MM.1S (cell line): ENCODE data around the gene SPG21.
A peak's percentile ranks its signal among the peaks of the same experiment; 100 is the strongest.

ENCODE experiments used
- DNase-seq: peaks from one replicate; pipeline ENCODE4 v3.0.0-alpha.2; 2015
- H2AFZ ChIP-seq: fragments of 300-600 bp; sonication (generic); 2 replicates; pipeline ENCODE4 v1.6.0; 2016; ENCODE audit warnings: antibody characterized with exemption, low read length
- H3F3A ChIP-seq: fragments of 300-600 bp; sonication (generic); 2 replicates; pipeline ENCODE4 v1.6.1; 2016; ENCODE audit warnings: mild to moderate bottlenecking, antibody characterized with exemption, low read length, moderate library complexity, mixed read lengths; ENCODE audit not compliant: insufficient read depth
- H3K27ac ChIP-seq: fragments of 300-600 bp; sonication (generic); 2 replicates; pipeline ENCODE4 v1.5.1; 2016; ENCODE audit warnings: mild to moderate bottlenecking, low read length
- H3K27me3 ChIP-seq: fragments of 300-600 bp; sonication (generic); replicated peaks from 2 replicates; pipeline ENCODE4 v1.6.0; 2016; ENCODE audit warnings: low read length; ENCODE audit not compliant: insufficient read depth
- H3K36me3 ChIP-seq: fragments of 300-600 bp; sonication (generic); replicated peaks from 2 replicates; pipeline ENCODE4 v1.6.1; 2016; ENCODE audit warnings: mild to moderate bottlenecking, low read length, mixed read lengths; ENCODE audit not compliant: insufficient read depth
- H3K4me1 ChIP-seq: fragments of 300-600 bp; sonication (generic); 2 replicates; pipeline ENCODE4 v1.6.1; 2016; ENCODE audit warnings: low read length, mixed read lengths
- H3K4me2 ChIP-seq: fragments of 300-600 bp; sonication (generic); 2 replicates; pipeline ENCODE4 v1.6.0; 2016; ENCODE audit warnings: low read depth, low read length
- H3K4me3 ChIP-seq: fragments of 300-600 bp; sonication (generic); 2 replicates; pipeline ENCODE4 v1.5.1; 2016; ENCODE audit warnings: low read length, mixed read lengths
- H3K79me2 ChIP-seq: fragments of 300-600 bp; sonication (generic); 2 replicates; pipeline ENCODE4 v1.6.1; 2016; ENCODE audit warnings: mixed run types, low read length, mixed read lengths
- H3K9ac ChIP-seq: fragments of 300-600 bp; sonication (generic); 2 replicates; pipeline ENCODE4 v1.6.1; 2016; ENCODE audit warnings: low read length, mixed read lengths
- H3K9me2 ChIP-seq: fragments of 300-600 bp; sonication (generic); replicated peaks from 2 replicates; pipeline ENCODE4 v1.6.1; 2016; ENCODE audit warnings: mild to moderate bottlenecking, low read length, mixed read lengths; ENCODE audit not compliant: insufficient read depth
- H3K9me3 ChIP-seq: fragments of 300-600 bp; sonication (generic); replicated peaks from 2 replicates; pipeline ENCODE4 v1.6.1; 2016; ENCODE audit warnings: mild to moderate bottlenecking, low read length, mixed read lengths; ENCODE audit not compliant: insufficient read depth
- H4K20me1 ChIP-seq: fragments of 300-600 bp; sonication (generic); 2 replicates; pipeline ENCODE4 v1.6.1; 2016; ENCODE audit warnings: mild to moderate bottlenecking, low read length, moderate library complexity, mixed read lengths; ENCODE audit not compliant: insufficient read depth
- EZH2 ChIP-seq: fragments of 300-600 bp; sonication (generic); optimal IDR thresholded peaks from 2 replicates; pipeline ENCODE3; 2017; ENCODE audit warnings: low read depth, mild to moderate bottlenecking, antibody characterized with exemption, low read length, mixed read lengths
- EZH2phosphoT487 ChIP-seq: fragments of 300-600 bp; sonication (generic); IDR thresholded peaks from 2 replicates; pipeline ENCODE4 v1.6.1; 2018; ENCODE audit warnings: antibody characterized with exemption, low read length
- TF ChIP-seq, protein P1 (sequence below): fragments of 300-600 bp; sonication (generic); IDR thresholded peaks from 2 replicates; pipeline ENCODE4 v1.5.1; 2016; ENCODE audit warnings: antibody characterized with exemption, low read length, mixed read lengths

The SPG21 gene

DNA sequence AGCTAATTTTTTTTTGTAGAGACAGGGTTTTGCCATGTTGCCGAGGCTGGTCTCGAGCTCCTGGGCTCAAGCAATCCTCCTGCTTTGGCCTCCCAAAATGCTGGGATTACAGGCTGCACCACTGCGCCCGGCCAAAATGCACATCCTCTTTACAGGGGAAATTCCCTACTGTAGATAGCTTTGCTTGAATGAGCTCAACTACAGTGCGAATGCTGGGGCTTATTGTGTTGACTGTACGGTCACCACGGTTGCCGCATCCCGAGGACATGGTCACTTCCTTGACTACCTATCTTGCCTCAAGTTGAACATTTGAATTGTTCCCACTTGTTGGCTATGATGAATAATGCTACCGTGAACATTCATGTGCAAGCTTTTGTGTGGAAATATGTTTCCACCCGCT is 45.0 kb upstream of the SPG21 start:
- no peaks in the 10 kb centered on the region for H3F3A ChIP-seq

DNA sequence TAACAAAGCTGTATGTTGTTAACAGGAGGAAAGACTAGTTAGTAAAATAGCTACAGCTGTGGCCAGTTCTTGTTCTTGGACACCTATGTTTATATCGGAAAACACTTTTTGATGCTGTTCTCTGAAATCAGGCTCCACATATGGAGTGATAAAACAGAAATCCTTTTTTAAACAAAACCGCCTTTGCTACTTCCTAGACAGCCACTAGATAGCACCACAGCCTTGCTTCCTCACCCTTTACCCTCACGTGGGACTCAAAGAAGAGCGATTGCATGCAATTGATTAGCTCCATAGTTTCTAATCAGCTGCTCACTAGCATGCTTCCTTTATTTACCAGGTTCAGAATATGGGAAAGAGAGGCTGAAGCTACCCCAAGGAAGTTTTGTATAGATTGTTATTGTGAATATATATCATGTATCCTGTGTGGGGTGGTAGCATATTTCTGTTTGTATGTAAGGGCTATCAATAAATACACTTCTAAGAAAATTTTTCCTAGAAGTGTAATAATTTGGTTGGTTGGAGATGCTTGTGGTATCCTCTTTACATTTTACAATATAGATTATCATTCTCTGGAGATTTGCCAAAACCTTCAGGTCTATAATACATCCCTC is 44.0 kb upstream of the SPG21 start:
- Histone ChIP-seq H2AFZ (peak overlapping the region; percentile 57), H3F3A (no peaks in the 10 kb centered on the region), H3K79me2 (peaks cover 4% of the 10 kb centered on the region), H3K9ac (no peak overlapping the region), H3K4me2 (peak overlapping the region; percentile 66; the same call in 1 of the 2 replicates), H3K9me3 (no peaks in the 10 kb centered on the region), H3K27ac (no peak overlapping the region), H3K9me2 (no peaks in the 10 kb centered on the region), H4K20me1 (no peaks in the 10 kb centered on the region), H3K4me3 (no peak overlapping the region), H3K36me3 (no peaks in the 10 kb centered on the region), H3K27me3 (no peaks in the 10 kb centered on the region), H3K4me1 (0 out of 2 replicates have a peak, but pooled peaks cover 9% of the 10 kb centered on the region)
- peak; percentile 61 for DNase-seq
- TF ChIP-seq, protein P1, sequence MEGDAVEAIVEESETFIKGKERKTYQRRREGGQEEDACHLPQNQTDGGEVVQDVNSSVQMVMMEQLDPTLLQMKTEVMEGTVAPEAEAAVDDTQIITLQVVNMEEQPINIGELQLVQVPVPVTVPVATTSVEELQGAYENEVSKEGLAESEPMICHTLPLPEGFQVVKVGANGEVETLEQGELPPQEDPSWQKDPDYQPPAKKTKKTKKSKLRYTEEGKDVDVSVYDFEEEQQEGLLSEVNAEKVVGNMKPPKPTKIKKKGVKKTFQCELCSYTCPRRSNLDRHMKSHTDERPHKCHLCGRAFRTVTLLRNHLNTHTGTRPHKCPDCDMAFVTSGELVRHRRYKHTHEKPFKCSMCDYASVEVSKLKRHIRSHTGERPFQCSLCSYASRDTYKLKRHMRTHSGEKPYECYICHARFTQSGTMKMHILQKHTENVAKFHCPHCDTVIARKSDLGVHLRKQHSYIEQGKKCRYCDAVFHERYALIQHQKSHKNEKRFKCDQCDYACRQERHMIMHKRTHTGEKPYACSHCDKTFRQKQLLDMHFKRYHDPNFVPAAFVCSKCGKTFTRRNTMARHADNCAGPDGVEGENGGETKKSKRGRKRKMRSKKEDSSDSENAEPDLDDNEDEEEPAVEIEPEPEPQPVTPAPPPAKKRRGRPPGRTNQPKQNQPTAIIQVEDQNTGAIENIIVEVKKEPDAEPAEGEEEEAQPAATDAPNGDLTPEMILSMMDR: peak; percentile 75
- no peak for TF ChIP-seq EZH2
- no peak for TF ChIP-seq EZH2phosphoT487

More for the DNA sequence above, 45.0 kb upstream of the SPG21 start:
- H3K27ac ChIP-seq: no peak overlapping the region
- H4K20me1 ChIP-seq: no peaks in the 10 kb centered on the region
- DNase-seq: no peak
- H3K79me2 ChIP-seq: no peaks in the 10 kb centered on the region
- H3K9ac ChIP-seq: no peak overlapping the region
- H3K36me3 ChIP-seq: no peaks in the 10 kb centered on the region
- H3K27me3 ChIP-seq: no peaks in the 10 kb centered on the region
- no peak overlapping the region for H3K4me2 ChIP-seq
- no peaks in the 10 kb centered on the region for H3K9me3 ChIP-seq
- H3K9me2 ChIP-seq: no peaks in the 10 kb centered on the region
- 0 out of 2 replicates have a peak, but pooled peaks cover 9% of the 10 kb centered on the region for H3K4me1 ChIP-seq
- H2AFZ ChIP-seq: no peak overlapping the region
- no peak overlapping the region for H3K4me3 ChIP-seq
- TF ChIP-seq, protein P1: no peak
- TF ChIP-seq EZH2: no peak
- TF ChIP-seq EZH2phosphoT487: no peak

DNA sequence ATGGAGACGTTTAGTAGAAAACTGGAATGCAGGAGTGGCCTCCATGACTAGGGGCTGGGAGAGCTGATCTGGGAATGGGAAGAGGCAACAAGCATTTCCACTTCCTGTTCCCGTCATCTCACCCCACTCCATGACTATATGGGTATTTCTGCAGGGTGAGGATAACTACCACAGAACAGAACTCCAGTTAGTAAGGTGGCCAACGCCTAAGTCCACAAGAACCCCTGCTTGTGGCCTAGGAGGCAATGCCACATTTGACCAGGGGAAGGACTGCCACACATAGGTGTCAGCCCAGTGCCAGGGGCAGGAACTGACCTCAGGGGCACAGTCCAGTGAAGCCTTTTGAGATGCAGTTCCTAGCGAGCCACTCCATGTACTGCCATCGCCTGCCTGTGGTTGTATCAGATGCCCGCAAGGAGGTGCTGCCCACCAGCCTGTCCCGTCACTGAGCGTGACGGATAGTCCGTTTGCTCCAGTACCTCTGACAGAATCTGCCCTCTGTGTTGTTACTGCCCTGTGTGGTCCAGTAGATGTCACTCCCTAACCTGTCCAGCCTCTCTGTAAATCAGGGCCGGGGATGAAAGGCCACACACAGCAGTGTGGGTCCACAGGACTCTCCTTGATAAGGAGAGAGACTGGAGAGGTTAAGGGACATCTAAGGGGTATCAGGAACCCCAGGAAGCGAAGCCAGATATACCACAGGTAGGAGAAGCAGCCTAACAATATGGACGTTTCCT is 43.3 kb upstream of the SPG21 start:
- Histone ChIP-seq H3K9ac (no peak overlapping the region), H3K4me3 (no peak overlapping the region), H3K9me3 (no peaks in the 10 kb centered on the region), H2AFZ (peak overlapping the region; percentile 57), H3K27me3 (no peaks in the 10 kb centered on the region), H3K27ac (no peak overlapping the region), H3F3A (no peaks in the 10 kb centered on the region), H3K36me3 (no peaks in the 10 kb centered on the region), H3K79me2 (peaks cover 12% of the 10 kb centered on the region), H3K9me2 (no peaks in the 10 kb centered on the region), H3K4me2 (peak overlapping the region; percentile 66), H4K20me1 (no peaks in the 10 kb centered on the region), H3K4me1 (0 out of 2 replicates have a peak, but pooled peaks cover 12% of the 10 kb centered on the region)
- peak; percentile 81 for DNase-seq
- TF ChIP-seq EZH2phosphoT487: no peak
- TF ChIP-seq, protein P1: peak; percentile 92
